ENCODE measurements around the gene CCDC178. TPM values are rescaled to one million over a fixed set of nuclear protein-coding genes. Genes with fewer than 3 reads are reported as not detected.

The CCDC178 gene
- total RNA-seq, 2 donors from 2014 or later: 0.97 to 1.2 TPM

- intact Hi-C loops (cut with DNase I): no loop called here
Measured at GRCh38 chr18:32907648-32908423, 532.7 kb downstream of the CCDC178 start.

GRCh38 chr18:32907311-32907585 lies 533.3 kb downstream of the CCDC178 start:
- no peak for DNase-seq (ENCODE audit: low spot score)
- intact Hi-C loops (cut with DNase I): no loop called here

More at GRCh38 chr18:32907648-32908423, 532.7 kb downstream of the CCDC178 start:
- DNase-seq (ENCODE audit: low spot score): no peak

DNA sequence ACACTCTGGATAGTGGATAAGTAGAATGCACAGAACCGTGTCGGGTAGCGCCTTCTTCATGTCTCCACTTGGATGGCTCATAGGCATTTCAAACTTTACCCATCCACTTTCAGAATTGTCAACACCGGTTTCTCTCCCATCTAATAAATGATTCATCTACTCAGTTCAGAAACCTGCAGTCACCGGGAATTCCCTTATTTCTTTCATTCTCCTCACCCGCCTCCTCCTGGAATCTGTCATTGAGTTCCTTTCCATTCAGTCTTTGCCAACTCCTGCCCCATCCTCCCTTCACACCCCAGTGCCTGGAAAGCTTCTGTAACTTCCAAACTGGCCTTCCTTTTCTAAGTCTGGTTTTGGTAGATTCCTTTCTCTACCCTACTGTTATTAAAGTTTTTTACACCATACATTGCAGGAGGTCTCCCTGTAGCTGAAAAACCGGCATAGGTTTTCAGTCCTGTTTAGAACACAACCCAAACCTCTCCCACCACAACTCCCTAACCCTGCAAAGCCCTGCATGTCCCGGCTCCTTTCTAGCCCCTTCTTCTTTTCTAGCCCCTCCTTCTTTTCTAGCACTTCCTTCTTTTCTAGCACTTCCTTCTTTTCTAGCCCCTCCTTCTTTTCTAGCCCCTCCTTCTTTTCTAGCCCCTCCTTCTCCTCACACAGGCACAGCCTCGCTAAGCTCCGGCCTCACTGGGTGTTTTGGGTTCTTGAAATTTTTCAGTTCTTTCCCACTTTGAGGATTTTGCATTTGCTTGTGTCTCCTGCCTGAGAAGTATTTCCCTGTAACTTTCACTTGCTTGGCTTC lies 533.8 kb downstream of the CCDC178 start:
- intact Hi-C loops (cut with DNase I): no loop called here
- no peak for DNase-seq (ENCODE audit: low spot score)

GRCh38 chr18:32905651-32906050 lies 534.9 kb downstream of the CCDC178 start:
- intact Hi-C loops (cut with DNase I): no loop called here
- no peak for DNase-seq (ENCODE audit: low spot score)

GRCh38 chr18:32902568-32903330 lies 537.8 kb downstream of the CCDC178 start:
- intact Hi-C loops (cut with DNase I): no loop called here
- no peak for DNase-seq (ENCODE audit: low spot score)

GRCh38 chr18:32899819-32900218 lies 540.7 kb downstream of the CCDC178 start:
- intact Hi-C loops (cut with DNase I): no loop called here
- no peak for DNase-seq (ENCODE audit: low spot score)

- intact Hi-C loops (cut with DNase I): no loop called here
- DNase-seq (ENCODE audit: low spot score): no peak
Measured at GRCh38 chr18:32896776-32897547, 543.6 kb downstream of the CCDC178 start.

DNA sequence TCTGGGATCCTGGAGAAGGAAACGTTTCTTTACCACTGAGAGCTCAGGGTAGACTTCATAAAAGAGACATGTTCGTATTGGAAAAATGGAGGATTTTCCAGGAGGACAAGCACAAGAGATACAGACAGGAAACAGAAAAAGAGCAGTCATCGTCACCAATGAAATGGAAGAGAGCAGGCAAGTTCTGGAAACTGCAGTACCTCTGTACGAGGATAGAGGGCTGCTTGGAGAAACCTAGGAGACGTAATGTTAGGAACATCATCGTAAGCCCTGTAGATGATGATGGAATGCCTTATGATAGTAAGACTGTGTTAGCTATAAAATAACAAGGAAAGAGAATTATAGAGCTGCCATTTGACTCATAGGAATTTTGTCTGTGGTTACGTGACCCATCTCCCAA lies 546.6 kb downstream of the CCDC178 start:
- DNase-seq (ENCODE audit: low spot score): no peak
- intact Hi-C loops (cut with DNase I): no loop called here

- intact Hi-C loops (cut with DNase I): no loop called here
- DNase-seq (ENCODE audit: low spot score): no peak
Measured at GRCh38 chr18:32891797-32892196, 548.7 kb downstream of the CCDC178 start.

DNA sequence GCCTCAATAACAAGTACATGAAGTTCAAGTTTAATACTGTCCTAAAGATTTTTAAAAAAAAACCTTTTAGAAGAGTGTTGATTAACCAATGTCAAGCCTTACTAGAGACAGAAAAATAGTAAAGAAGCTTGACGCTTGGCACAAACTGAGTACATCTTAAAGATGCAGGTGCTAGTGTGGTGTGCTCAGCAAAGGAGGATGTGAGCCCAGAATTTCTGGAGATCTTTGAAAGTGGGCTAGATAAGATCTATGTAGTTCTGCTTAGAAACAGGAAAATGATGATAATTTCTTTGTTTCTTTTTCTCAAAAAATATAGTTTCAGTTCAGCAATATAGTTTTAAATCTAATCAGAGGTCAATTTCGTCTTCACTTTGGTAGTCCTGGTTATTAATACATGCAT lies 549.4 kb downstream of the CCDC178 start:
- no peak for DNase-seq (ENCODE audit: low spot score)
- intact Hi-C loops (cut with DNase I): no loop called here

GRCh38 chr18:32889615-32890593 lies 550.6 kb downstream of the CCDC178 start:
- no peak for DNase-seq (ENCODE audit: low spot score)
- intact Hi-C loops (cut with DNase I): no loop called here

DNA sequence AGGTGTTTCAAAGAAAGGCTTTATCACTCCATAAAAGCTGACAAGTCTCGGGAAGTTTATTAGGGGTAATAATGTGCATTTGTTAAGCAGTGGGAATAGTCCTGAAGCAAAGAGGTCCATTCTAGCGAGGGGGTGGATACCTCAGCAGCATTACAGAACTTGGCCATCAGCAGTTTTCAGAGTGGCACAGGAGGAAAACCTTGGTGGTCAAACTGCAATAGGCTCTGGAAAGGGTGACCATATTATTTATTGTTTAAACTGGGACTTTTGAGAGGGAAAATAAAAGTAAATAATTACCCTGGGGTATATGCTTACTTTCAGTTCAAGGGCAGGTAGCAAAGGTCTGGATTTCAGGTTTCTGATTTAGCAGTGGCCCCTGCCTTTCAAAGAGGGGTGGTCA lies 552.2 kb downstream of the CCDC178 start:
- intact Hi-C loops (cut with DNase I): no loop called here
- DNase-seq (ENCODE audit: low spot score): no peak

Other genes starting within 250 kb of the CCDC178 start
- 1 to 10 TPM; 4.3 to 5.0 TPM for gene ASXL3, start 137.5 kb upstream of the CCDC178 start, total RNA-seq